ENCODE data around the gene OR2L3. TPM values are rescaled to one million over a fixed set of nuclear protein-coding genes. Genes with fewer than 3 reads are reported as not detected.
"Not testable (repeated sequence)": the region's sequence is repeated elsewhere in the genome, so short reads cannot be mapped to it uniquely, and the experiment has no call there.

The OR2L3 gene
- total RNA-seq: not detected

- ChIA-PET POLR2A (no interaction called here), CTCF (no interaction called here)
These were observed at the start of gene OR2L3 for GRCh38 chr1:248046536-248046935. Gene OR2L3 (plus strand): TSS chr1:248046836. CDS start chr1:248060682, 13,846 bp downstream.

GRCh38 chr1:247998811-247999210 lies 47.8 kb upstream of the OR2L3 start:
- POLR2A ChIA-PET: no interaction called here

GRCh38 chr1:248000169-248000568 lies 46.5 kb upstream of the OR2L3 start:
- ChIA-PET CTCF (no interaction called here), POLR2A (no interaction called here)

More at GRCh38 chr1:247998811-247999210, 47.8 kb upstream of the OR2L3 start:
- CTCF ChIA-PET: no interaction called here

GRCh38 chr1:248007778-248008177 lies 38.9 kb upstream of the OR2L3 start:
- POLR2A ChIA-PET: no interaction called here
- CTCF ChIA-PET: no interaction called here

- POLR2A ChIA-PET: no interaction called here
- CTCF ChIA-PET: no interaction called here
These were observed 37.0 kb upstream of the OR2L3 start for GRCh38 chr1:248009681-248010080.

- CTCF ChIA-PET: no interaction called here
- POLR2A ChIA-PET: no interaction called here
These were observed 33.4 kb upstream of the OR2L3 start, which contains the start of gene OR2L5 for GRCh38 chr1:248013229-248013710. Gene OR2L5 (plus strand): TSS chr1:248013660. CDS start chr1:248021948, 8,288 bp downstream.

- ChIA-PET POLR2A (no interaction called here), CTCF (no interaction called here)
These were observed 30.8 kb upstream of the OR2L3 start for GRCh38 chr1:248015803-248016202.

GRCh38 chr1:248029770-248030169 lies 16.9 kb upstream of the OR2L3 start, which contains the start of gene OR2L2:
Gene OR2L2 (plus strand): TSS chr1:248030070. CDS start chr1:248038268, 8,198 bp downstream.
- POLR2A ChIA-PET: no interaction called here
- CTCF ChIA-PET: no interaction called here

GRCh38 chr1:248045209-248045608 lies 1.4 kb upstream of the OR2L3 start:
- ChIA-PET POLR2A (no interaction called here), CTCF (no interaction called here)

- ChIA-PET POLR2A (no interaction called here), CTCF (no interaction called here)
These were observed 372 bp downstream of the OR2L3 start for GRCh38 chr1:248047008-248047407.

GRCh38 chr1:248054671-248055070 lies 8.0 kb downstream of the OR2L3 start:
- CTCF ChIA-PET: no interaction called here
- POLR2A ChIA-PET: no interaction called here

- ChIA-PET CTCF (no interaction called here), POLR2A (no interaction called here)
These were observed 8.6 kb downstream of the OR2L3 start for GRCh38 chr1:248055261-248055660.

- POLR2A ChIA-PET: no interaction called here
These were observed 18.4 kb downstream of the OR2L3 start for GRCh38 chr1:248065071-248065470.

GRCh38 chr1:248065604-248066003 lies 19.0 kb downstream of the OR2L3 start:
- ChIA-PET CTCF (no interaction called here), POLR2A (no interaction called here)

More at GRCh38 chr1:248065071-248065470, 18.4 kb downstream of the OR2L3 start:
- CTCF ChIA-PET: no interaction called here

GRCh38 chr1:248083864-248084263 lies 37.2 kb downstream of the OR2L3 start:
- CTCF ChIA-PET, POLR2A ChIA-PET: not testable (repeated sequence)

GRCh38 chr1:248094884-248095283 lies 48.2 kb downstream of the OR2L3 start, which contains the start of gene OR2L13:
Gene OR2L13 (plus strand): TSS chr1:248095184. CDS start chr1:248099376, 4,192 bp downstream.
- ChIA-PET POLR2A (no interaction called here), CTCF (no interaction called here)

- ChIA-PET POLR2A (no interaction called here), CTCF (no interaction called here)
These were observed 51.9 kb downstream of the OR2L3 start for GRCh38 chr1:248098529-248098928.

- ChIA-PET POLR2A (no interaction called here), CTCF (no interaction called here)
These were observed 56.2 kb downstream of the OR2L3 start for GRCh38 chr1:248102847-248103246.

GRCh38 chr1:248111157-248111556 lies 64.5 kb downstream of the OR2L3 start:
- CTCF ChIA-PET: no interaction called here

More at GRCh38 chr1:248111157-248111556, 64.5 kb downstream of the OR2L3 start:
- POLR2A ChIA-PET: no interaction called here

Measured in activated CD8-positive, alpha-beta memory T cell treated with anti-CD3 and anti-CD28 coated beads for 36 hours (primary cell).